ENCODE data around the gene SLC35B2.
"Not testable (repeated sequence)": the region's sequence is repeated elsewhere in the genome, so short reads cannot be mapped to it uniquely, and the experiment has no call there.

The SLC35B2 gene

GRCh38 chr6:44235891-44236516, 21.3 kb downstream of the SLC35B2 start:
- peaks cover 14% of the 10 kb centered on the region for H3K4me1 ChIP-seq (ENCODE audit: insufficient read depth, low read length)
- H3K9me3 ChIP-seq (ENCODE audit: low read length): no peaks in the 10 kb centered on the region
- H3K27me3 ChIP-seq (ENCODE audit: insufficient read depth, low read length): no peaks in the 10 kb centered on the region
- peaks cover 13% of the 10 kb centered on the region for H3K36me3 ChIP-seq (ENCODE audit: insufficient read depth, low read length)
- H2AFZ ChIP-seq (ENCODE audit: low read depth, low read length): no peak overlapping the region
- no peak overlapping the region for H3K4me3 ChIP-seq (ENCODE audit: low read length)

GRCh38 chr6:44235269-44235668, 22.1 kb downstream of the SLC35B2 start:
- no peaks in the 10 kb centered on the region for H3K27me3 ChIP-seq (ENCODE audit: insufficient read depth, low read length)
- H3K4me3 ChIP-seq (ENCODE audit: low read length): no peak overlapping the region
- H3K36me3 ChIP-seq (ENCODE audit: insufficient read depth, low read length): peaks cover 14% of the 10 kb centered on the region
- H2AFZ ChIP-seq (ENCODE audit: low read depth, low read length): no peak overlapping the region
- H3K9me3 ChIP-seq (ENCODE audit: low read length): no peaks in the 10 kb centered on the region
- peaks cover 14% of the 10 kb centered on the region for H3K4me1 ChIP-seq (ENCODE audit: insufficient read depth, low read length)

GRCh38 chr6:44234101-44235025, 23.0 kb downstream of the SLC35B2 start:
- peaks cover 23% of the 10 kb centered on the region for H3K36me3 ChIP-seq (ENCODE audit: insufficient read depth, low read length)
- H3K27me3 ChIP-seq (ENCODE audit: insufficient read depth, low read length): no peaks in the 10 kb centered on the region
- peaks cover 14% of the 10 kb centered on the region for H3K4me1 ChIP-seq (ENCODE audit: insufficient read depth, low read length)
- no peak overlapping the region for H2AFZ ChIP-seq (ENCODE audit: low read depth, low read length)
- no peak overlapping the region for H3K4me3 ChIP-seq (ENCODE audit: low read length)
- no peaks in the 10 kb centered on the region for H3K9me3 ChIP-seq (ENCODE audit: low read length)

- Histone ChIP-seq H3K4me3 (ENCODE audit: low read length) (no peak overlapping the region), H3K27me3 (ENCODE audit: insufficient read depth, low read length) (no peaks in the 10 kb centered on the region), H3K9me3 (ENCODE audit: low read length) (no peaks in the 10 kb centered on the region), H3K4me1 (ENCODE audit: insufficient read depth, low read length) (peaks cover 14% of the 10 kb centered on the region), H3K36me3 (ENCODE audit: insufficient read depth, low read length) (peaks cover 29% of the 10 kb centered on the region), H2AFZ (ENCODE audit: low read depth, low read length) (no peak overlapping the region)
Observed at GRCh38 chr6:44233567-44234100, 23.7 kb downstream of the SLC35B2 start.

- Histone ChIP-seq H3K27me3 (ENCODE audit: insufficient read depth, low read length) (no peaks in the 10 kb centered on the region), H3K4me3 (ENCODE audit: low read length) (no peak overlapping the region), H2AFZ (ENCODE audit: low read depth, low read length) (no peak overlapping the region), H3K4me1 (ENCODE audit: insufficient read depth, low read length) (peaks cover 12% of the 10 kb centered on the region), H3K9me3 (ENCODE audit: low read length) (no peaks in the 10 kb centered on the region), H3K36me3 (ENCODE audit: insufficient read depth, low read length) (peaks cover 29% of the 10 kb centered on the region)
Observed at GRCh38 chr6:44232676-44233566, 24.4 kb downstream of the SLC35B2 start.

GRCh38 chr6:44231426-44231825, 25.9 kb downstream of the SLC35B2 start:
- Histone ChIP-seq H3K4me1 (ENCODE audit: insufficient read depth, low read length) (peaks cover 14% of the 10 kb centered on the region), H3K36me3 (ENCODE audit: insufficient read depth, low read length) (peaks cover 29% of the 10 kb centered on the region)
- not testable (repeated sequence) for H3K27me3 ChIP-seq (ENCODE audit: insufficient read depth, low read length); H2AFZ ChIP-seq (ENCODE audit: low read depth, low read length); H3K9me3 ChIP-seq (ENCODE audit: low read length); H3K4me3 ChIP-seq (ENCODE audit: low read length)

GRCh38 chr6:44230034-44230675, 27.2 kb downstream of the SLC35B2 start:
- H3K9me3 ChIP-seq (ENCODE audit: low read length): no peaks in the 10 kb centered on the region
- H3K4me1 ChIP-seq (ENCODE audit: insufficient read depth, low read length): peaks cover 22% of the 10 kb centered on the region
- H2AFZ ChIP-seq (ENCODE audit: low read depth, low read length): no peak overlapping the region
- H3K36me3 ChIP-seq (ENCODE audit: insufficient read depth, low read length): peaks cover 29% of the 10 kb centered on the region
- H3K27me3 ChIP-seq (ENCODE audit: insufficient read depth, low read length): no peaks in the 10 kb centered on the region
- no peak overlapping the region for H3K4me3 ChIP-seq (ENCODE audit: low read length)

- H3K36me3 ChIP-seq (ENCODE audit: insufficient read depth, low read length): peaks cover 29% of the 10 kb centered on the region
- H3K9me3 ChIP-seq (ENCODE audit: low read length): no peaks in the 10 kb centered on the region
- H2AFZ ChIP-seq (ENCODE audit: low read depth, low read length): no peak overlapping the region
- H3K4me1 ChIP-seq (ENCODE audit: insufficient read depth, low read length): peaks cover 24% of the 10 kb centered on the region
- H3K27me3 ChIP-seq (ENCODE audit: insufficient read depth, low read length): no peaks in the 10 kb centered on the region
- no peak overlapping the region for H3K4me3 ChIP-seq (ENCODE audit: low read length)
Observed at GRCh38 chr6:44229376-44230033, 27.8 kb downstream of the SLC35B2 start.

GRCh38 chr6:44228836-44229235, 28.5 kb downstream of the SLC35B2 start:
- H2AFZ ChIP-seq (ENCODE audit: low read depth, low read length): no peak overlapping the region
- peaks cover 29% of the 10 kb centered on the region for H3K4me1 ChIP-seq (ENCODE audit: insufficient read depth, low read length)
- H3K36me3 ChIP-seq (ENCODE audit: insufficient read depth, low read length): peaks cover 29% of the 10 kb centered on the region

GRCh38 chr6:44228433-44228832, 28.9 kb downstream of the SLC35B2 start:
- no peak overlapping the region for H2AFZ ChIP-seq (ENCODE audit: low read depth, low read length)
- H3K36me3 ChIP-seq (ENCODE audit: insufficient read depth, low read length): peaks cover 29% of the 10 kb centered on the region
- H3K9me3 ChIP-seq (ENCODE audit: low read length): no peaks in the 10 kb centered on the region
- H3K4me1 ChIP-seq (ENCODE audit: insufficient read depth, low read length): peaks cover 29% of the 10 kb centered on the region
- H3K27me3 ChIP-seq (ENCODE audit: insufficient read depth, low read length): no peaks in the 10 kb centered on the region
- H3K4me3 ChIP-seq (ENCODE audit: low read length): no peak overlapping the region

More at GRCh38 chr6:44228836-44229235, 28.5 kb downstream of the SLC35B2 start:
- no peaks in the 10 kb centered on the region for H3K9me3 ChIP-seq (ENCODE audit: low read length)
- H3K4me3 ChIP-seq (ENCODE audit: low read length): no peak overlapping the region
- H3K27me3 ChIP-seq (ENCODE audit: insufficient read depth, low read length): no peaks in the 10 kb centered on the region

GRCh38 chr6:44228031-44228430, 29.3 kb downstream of the SLC35B2 start:
- Histone ChIP-seq H3K27me3 (ENCODE audit: insufficient read depth, low read length) (no peaks in the 10 kb centered on the region), H3K4me3 (ENCODE audit: low read length) (no peak overlapping the region), H3K4me1 (ENCODE audit: insufficient read depth, low read length) (peaks cover 31% of the 10 kb centered on the region), H2AFZ (ENCODE audit: low read depth, low read length) (no peak overlapping the region), H3K36me3 (ENCODE audit: insufficient read depth, low read length) (peaks cover 29% of the 10 kb centered on the region), H3K9me3 (ENCODE audit: low read length) (no peaks in the 10 kb centered on the region)

Measured in neuron (in vitro differentiated cells).